GM19463 (cell line): ENCODE measurements around the gene FAM236B.
"Not testable (repeated sequence)": the region's sequence is repeated elsewhere in the genome, so short reads cannot be mapped to it uniquely, and the experiment has no call there.

Source experiments
- ATAC-seq: cut with Tn5 transposase; IDR thresholded peaks from one replicate; pipeline ENCODE4 v1.9.1; 2021; ENCODE audit warnings: mild to moderate bottlenecking, moderate library complexity; ENCODE audit not compliant: unreplicated experiment

The FAM236B gene

GRCh38 chrX:72782560-72782959, at the start of gene FAM236B:
FAM236B (minus strand) TSS chrX:72782660; CDS start chrX:72782560, 100 bp downstream.
- ATAC-seq, result not testable (repeated sequence)

DNA sequence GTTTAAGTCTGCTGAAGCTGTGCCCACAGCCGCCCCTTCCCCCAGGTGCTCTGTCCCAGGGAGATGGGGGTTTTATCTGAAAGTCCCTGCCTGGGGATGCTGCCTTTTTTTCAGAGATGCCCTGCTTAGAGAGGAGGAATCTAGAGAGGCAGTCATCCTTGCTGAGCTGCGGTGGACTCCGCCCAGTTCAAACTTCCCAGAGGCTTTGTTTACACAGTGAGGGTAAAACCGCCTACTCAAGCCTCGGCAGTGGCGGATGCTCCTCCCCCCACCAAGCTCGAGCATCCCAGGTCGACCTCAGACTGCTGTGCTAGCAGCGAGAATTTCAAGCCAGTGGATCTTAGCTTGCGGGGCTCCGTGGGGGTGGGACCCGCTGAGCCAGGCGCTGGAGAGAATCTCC, 48.2 kb upstream of the FAM236B start:
- not testable (repeated sequence) for ATAC-seq

- not testable (repeated sequence) for ATAC-seq
Measured at GRCh38 chrX:72808110-72808509, 25.6 kb upstream of the FAM236B start, which contains the start of gene FAM236D. FAM236D (minus strand) TSS chrX:72808210; CDS start chrX:72808110, 100 bp downstream.

DNA sequence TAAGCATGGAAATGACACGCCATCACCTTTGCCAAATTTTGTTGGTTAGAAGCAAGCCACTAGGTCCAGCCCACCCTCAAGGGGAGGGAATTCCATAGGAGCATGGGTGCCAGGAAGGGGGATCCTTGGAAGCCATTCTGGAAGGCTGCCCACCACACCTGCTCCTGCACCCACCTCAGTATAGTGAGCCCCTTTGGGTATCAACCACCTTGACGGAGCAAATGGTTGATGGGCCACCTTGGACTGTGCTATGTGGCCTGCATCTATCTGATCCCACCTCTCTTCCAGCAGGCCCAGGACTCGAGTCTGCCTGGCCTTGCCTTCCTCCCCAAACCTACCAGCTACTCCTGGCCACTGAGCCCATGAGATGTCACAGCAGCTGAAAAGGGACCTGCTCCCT, 7.9 kb upstream of the FAM236B start:
- not testable (repeated sequence) for ATAC-seq

DNA sequence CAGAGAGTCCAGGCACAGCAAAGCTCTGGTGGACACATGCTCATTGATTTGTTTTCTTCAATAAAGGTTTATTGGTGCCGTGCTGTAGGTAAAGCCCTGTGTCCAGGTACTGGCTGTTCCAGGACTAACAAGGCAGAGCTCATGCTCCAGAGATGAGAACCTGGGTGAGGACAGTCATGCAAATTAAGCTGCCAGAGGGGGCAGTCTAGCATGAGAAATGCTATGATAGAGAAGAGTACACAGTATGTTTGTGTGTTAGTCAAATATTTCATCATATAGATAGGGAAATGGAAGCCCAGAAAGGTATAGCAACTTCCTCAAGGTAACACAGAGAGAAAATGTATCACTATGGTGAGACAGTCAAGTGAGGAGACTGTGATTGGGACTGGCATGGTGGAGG, 5.7 kb upstream of the FAM236B start:
- ATAC-seq, result not testable (repeated sequence)

DNA sequence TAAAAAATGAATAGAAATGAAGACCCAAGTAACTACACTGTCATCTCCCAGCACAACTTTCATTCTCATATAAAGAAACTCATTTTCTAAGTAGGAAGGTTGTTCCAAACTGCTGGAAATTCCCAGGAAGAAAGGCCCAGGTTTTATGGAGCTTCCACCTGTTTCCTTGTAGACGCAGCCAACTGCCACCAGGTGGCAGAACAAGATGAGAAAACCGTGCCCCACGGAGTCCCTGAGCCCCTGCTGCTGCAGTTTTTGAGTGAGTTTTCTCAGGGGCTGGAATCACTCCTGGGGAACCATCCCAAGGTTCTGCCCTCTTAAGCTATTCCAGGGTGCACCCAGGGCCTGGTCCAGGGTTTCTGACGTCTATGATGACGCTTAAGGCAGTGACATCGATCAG, 1.5 kb upstream of the FAM236B start:
- not testable (repeated sequence) for ATAC-seq

DNA sequence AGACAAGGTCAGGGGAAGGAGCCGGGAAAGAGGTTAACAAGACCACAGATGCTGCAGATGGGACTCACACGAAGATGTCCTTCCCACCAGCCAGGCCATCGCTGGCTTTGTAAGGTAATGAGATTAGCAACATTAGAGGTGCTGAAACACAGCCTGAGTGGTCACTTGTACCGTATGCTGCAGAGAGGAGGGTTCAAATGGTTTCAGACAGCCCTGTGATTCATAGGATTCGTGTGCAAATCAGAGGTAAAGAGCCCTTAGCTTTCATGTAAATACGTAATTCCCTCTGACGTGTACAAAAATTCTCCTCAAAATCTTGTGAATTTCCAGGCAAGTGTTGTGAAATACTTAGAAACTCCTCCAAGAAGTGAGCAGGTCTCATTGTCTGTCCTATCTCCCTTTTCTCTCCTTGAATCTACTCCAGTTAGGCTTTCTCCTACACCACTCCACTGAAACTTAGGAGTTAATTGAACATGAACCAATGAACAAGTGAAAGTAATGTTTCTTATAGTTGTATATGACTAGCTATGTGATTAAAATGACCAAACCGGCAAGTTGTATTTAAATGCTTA, 991 bp upstream of the FAM236B start:
- ATAC-seq, result not testable (repeated sequence)

DNA sequence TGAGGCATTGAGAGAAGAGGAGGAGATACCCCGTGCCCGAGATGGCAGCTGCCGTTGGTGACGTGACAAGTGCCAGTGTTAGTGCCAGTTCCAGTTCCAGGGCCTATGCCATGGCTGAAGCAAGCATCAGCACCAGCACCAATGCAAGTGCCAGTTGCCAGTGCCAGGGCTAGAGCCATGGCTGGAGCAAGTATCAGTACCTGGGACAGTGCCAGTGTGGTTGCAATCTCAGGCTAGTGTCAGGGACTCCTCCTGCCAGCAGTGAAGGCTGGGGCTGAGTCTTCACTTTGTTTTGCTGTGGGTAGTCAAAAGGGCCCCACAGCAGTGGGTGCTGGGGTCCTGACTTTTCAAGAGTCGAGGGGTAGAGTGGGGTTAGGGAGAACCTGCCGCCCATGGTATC, 4.3 kb downstream of the FAM236B start:
- not testable (repeated sequence) for ATAC-seq

- ATAC-seq, result peak; percentile 65
Measured at GRCh38 chrX:72777467-72777790, 5.0 kb downstream of the FAM236B start.

DNA sequence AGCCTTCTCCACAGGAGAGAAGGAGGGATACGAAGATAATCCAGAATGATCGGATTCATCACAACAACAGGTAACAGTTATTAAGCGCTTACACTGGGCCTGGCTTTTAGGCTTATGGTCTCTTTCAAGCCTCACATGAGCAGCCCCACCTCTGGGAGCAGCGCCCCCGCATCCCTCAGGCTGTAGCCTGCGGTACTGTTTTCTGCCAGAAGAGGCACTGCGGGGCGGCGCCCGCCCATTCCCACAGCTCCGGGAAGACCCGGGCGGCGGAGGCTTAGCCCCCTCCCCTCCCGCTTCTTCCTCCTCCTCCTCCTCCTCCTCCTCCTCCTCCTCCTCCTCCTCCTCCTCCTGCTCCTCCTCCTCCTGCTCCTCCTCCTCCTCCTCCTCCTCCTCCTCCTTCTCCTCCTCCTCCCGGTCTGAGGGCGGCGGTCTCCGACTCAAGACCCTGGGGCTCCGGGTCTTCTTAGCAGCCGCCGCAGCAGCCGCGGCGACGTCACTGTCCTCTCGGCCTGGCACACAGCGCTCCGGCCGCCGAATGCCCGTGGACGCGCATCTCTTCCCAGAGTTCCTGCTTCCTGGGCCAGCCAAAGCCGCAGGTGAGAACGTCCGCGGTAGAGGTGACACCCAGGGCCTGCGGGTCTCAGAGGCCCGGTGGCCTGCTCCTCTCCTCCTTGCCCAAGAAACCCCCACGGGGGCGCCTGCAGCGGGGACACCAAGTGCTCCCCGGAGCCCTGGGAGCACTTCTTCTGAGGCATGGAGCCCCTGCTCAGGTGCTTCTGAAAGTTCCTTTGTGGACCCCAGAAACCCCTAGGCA, 5.6 kb downstream of the FAM236B start, which contains the start of gene DMRTC1B:
DMRTC1B (plus strand) TSS at position 238 of the 814 bp plus-strand sequence. CDS start 68,246 bp downstream, outside the sequence.
- ATAC-seq, result peak; percentile 83

- ATAC-seq, result not testable (repeated sequence)
Measured at GRCh38 chrX:72760454-72760853, 22.0 kb downstream of the FAM236B start.

DNA sequence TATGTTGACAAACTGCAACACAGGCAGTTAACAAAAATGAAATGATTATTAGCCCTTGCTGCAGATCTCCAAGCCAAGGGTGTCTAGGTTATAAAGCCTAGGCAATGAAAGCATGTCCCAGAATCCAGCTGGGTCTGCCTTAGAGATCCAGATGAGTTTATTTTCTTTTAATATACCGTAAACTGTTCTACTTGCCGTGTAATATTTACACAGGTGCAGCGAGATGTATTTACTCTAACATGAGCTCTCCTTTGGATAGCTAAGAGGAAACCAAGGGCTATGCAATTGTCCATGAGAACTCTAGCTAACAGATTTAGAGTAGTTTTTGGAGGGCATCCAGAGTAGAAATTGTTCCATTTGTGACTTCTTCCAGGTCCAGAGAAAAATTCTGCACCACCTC, 33.9 kb downstream of the FAM236B start:
- ATAC-seq, result not testable (repeated sequence)

DNA sequence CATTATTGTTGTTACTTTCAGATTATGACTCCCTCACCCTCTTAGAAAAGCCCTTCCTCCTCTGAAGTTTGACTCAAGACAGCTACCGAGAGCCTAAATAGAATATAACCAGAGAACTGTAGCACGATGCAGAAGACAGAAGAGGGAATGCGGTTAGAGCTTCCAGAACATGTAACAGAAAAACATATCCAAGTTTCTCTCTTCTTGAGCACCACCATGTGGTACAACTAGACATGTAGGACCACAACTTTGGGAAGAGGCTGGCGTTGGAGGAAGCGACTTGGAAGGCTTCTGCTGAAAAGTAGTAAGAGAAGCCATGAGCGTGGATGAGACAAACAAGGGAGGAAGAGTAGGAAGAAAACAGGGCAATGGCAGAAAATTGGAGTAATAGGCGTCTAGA, 36.9 kb downstream of the FAM236B start:
- ATAC-seq, result not testable (repeated sequence)

GRCh38 chrX:72735561-72735960, 46.9 kb downstream of the FAM236B start:
- no peak for ATAC-seq

DNA sequence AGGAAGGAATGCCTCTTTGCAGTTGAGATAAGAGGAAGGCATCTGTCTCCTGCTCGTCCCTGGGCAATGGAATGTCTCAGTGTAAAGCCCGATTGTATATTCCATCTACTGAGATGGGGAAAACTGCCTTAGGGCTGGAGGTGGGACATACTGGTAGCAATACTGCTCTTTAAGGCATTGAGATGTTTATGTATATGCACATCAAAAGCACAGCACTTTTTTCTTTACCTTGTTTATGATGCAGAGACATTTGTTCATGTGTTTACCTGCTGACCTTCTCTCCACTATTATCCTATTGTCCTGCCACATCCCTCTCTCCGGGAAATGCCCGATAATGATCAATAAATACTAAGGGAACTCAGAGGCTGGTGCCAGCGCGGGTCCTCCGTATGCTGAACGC, 48.8 kb downstream of the FAM236B start:
- ATAC-seq, result not testable (repeated sequence)
